ENCODE measurements around the gene REPIN1.

- no peak for TF ChIP-seq CTCF (conservative IDR thresholded peaks at IDR 0.05; ENCODE audit: low read depth, low read length)
- TF ChIP-seq EZH2 (IDR thresholded peaks at IDR 0.05; ENCODE audit: borderline replicate concordance, low read depth, low read length, poor library complexity, severe bottlenecking): no peak
Measured at GRCh38 chr7:150377196-150377595, 8.6 kb downstream of the REPIN1 start.

Data from A673 (cell line).